C4-2B (cell line): ENCODE data around the gene ADGRF1.

Experiments used
- CTCF ChIP-seq: fragments of 450-650 bp; conservative IDR thresholded peaks from 2 replicates; pipeline ENCODE4 v1.5.1; 2017; ENCODE audit warnings: mild to moderate bottlenecking
- ZFX ChIP-seq: fragments of 450-650 bp; IDR thresholded peaks from 2 replicates; pipeline ENCODE4 v1.6.1; 2017

DNA sequence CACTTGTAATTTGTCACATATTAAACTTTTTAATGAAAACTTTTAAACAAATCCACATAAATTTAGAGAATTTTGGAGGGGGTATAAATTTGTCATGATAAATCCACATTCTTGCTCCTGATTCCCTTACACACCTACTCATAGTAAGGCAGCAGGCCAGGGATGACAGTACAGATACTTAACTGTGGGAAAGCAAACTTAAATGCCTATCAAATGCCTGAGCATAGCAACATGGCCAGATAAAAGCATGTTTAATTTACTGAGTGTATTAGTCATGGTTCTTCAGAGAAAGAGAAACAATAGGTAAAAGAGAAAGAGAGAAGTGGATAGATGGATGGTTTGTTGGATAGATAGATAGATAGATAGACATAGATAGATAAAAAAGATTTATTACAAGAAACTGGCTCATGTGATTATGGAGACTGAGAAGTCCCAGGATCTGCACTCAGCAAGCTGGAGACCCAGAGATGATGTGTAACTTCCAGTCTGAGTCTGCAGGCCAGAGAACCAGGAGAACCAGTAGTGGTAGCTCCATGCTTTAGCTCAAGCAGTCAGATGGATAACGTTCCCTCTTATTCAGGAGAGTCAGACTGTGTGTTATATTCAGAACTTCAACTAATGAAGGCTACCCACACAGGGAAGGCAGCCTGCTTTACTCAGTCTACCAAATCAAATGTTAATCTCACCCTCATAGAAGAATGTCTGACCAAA lies 15.9 kb upstream of the ADGRF1 start:
- TF ChIP-seq CTCF, result no peak
- no peak for TF ChIP-seq ZFX
